Gastrocnemius medialis (tissue), 4 donors: ENCODE measurements around the gene HDAC7.

Experiments
- POLR2A ChIP-seq, 2 donors: fragments of 450-650 bp; IDR thresholded peaks; one replicate each; pipeline ENCODE4 v1.6.1; 2017; ENCODE audit warnings: antibody characterized with exemption in 2 of 2, mild to moderate bottlenecking in 2 of 2, moderate library complexity in 2 of 2
- TF ChIP-seq, protein P1 (sequence below), 5 experiments: fragments of 450-650 bp in 3 of 5; fragments of 200-600 bp in 2 of 5; sonication (generic) in 2 of 5; IDR thresholded peaks in 4 of 5; conservative IDR thresholded peaks in 1 of 5; 1 replicate in 4 of 5; 2 replicates in 1 of 5; pipeline ENCODE4 v1.5.1; 2016 to 2019; ENCODE audit warnings: antibody characterized with exemption in 5 of 5, mild to moderate bottlenecking in 3 of 5, moderate library complexity in 3 of 5

DNA sequence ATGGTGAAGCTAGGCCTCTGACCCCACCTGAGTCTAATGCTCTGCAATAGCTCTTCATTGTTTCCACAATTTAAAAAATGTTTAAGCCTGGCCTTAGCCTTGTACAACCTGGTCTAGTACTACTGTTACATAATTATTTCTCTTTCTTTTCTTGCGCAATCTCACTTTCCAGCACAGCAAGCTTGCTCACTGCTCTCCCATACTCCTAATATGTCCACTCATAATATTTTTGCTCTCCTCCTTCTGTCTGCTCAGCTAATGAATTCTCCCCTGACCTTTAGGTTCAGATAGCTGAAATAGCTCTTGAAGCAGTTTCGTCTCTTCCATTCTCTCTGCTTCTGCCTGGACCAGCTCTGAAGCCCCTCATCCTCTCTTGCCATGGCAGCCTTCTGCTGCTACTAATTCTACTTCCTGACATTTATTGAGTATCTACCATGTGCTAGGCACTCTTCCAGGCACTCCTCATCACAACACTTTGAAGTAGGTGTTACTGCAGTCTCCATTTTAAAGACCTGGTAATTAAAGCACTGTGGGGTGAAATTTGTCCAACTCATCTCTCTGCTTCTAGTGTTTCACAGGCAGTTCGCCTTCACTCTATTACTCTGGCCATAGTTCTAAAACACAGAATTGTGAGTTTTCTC is 49.5 kb downstream of the HDAC7 start:
- TF ChIP-seq POLR2A (IDR thresholded peaks at IDR 0.05) = no peak
- TF ChIP-seq, protein P1, sequence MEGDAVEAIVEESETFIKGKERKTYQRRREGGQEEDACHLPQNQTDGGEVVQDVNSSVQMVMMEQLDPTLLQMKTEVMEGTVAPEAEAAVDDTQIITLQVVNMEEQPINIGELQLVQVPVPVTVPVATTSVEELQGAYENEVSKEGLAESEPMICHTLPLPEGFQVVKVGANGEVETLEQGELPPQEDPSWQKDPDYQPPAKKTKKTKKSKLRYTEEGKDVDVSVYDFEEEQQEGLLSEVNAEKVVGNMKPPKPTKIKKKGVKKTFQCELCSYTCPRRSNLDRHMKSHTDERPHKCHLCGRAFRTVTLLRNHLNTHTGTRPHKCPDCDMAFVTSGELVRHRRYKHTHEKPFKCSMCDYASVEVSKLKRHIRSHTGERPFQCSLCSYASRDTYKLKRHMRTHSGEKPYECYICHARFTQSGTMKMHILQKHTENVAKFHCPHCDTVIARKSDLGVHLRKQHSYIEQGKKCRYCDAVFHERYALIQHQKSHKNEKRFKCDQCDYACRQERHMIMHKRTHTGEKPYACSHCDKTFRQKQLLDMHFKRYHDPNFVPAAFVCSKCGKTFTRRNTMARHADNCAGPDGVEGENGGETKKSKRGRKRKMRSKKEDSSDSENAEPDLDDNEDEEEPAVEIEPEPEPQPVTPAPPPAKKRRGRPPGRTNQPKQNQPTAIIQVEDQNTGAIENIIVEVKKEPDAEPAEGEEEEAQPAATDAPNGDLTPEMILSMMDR (IDR thresholded peaks at IDR 0.05 in 4 of 5, conservative IDR thresholded peaks at IDR 0.05 in 1 of 5) = no peak
